Sigmoid colon (tissue), 4 donors: ENCODE results near the gene SPTBN1.

Source experiments
- EP300 ChIP-seq, 4 donors: sonication (generic); formaldehyde crosslinking; IDR thresholded peaks; one replicate each; pipeline ENCODE4 v1.6.1; 2017; ENCODE audit warnings: antibody characterized with exemption in 4 of 4
- POLR2A ChIP-seq, 2 donors: fragments of 450-650 bp; IDR thresholded peaks; one replicate each; pipeline ENCODE4 v1.6.1; 2016; ENCODE audit warnings: antibody characterized with exemption in 2 of 2, mild to moderate bottlenecking in 2 of 2, moderate library complexity in 2 of 2
- POLR2AphosphoS5 ChIP-seq, 4 donors: sonication (generic); formaldehyde crosslinking; IDR thresholded peaks; one replicate each; pipeline ENCODE4 v1.6.1; 2017; ENCODE audit warnings: antibody characterized with exemption in 4 of 4
- TF ChIP-seq, protein P1 (sequence below), 4 experiments: fragments of 450-650 bp in 3 of 4; fragments of 200-600 bp in 1 of 4; IDR thresholded peaks; one replicate each; pipeline ENCODE4 v1.5.1; 2016 to 2019; ENCODE audit warnings: antibody characterized with exemption in 4 of 4, mild to moderate bottlenecking in 3 of 4, moderate library complexity in 2 of 4

DNA sequence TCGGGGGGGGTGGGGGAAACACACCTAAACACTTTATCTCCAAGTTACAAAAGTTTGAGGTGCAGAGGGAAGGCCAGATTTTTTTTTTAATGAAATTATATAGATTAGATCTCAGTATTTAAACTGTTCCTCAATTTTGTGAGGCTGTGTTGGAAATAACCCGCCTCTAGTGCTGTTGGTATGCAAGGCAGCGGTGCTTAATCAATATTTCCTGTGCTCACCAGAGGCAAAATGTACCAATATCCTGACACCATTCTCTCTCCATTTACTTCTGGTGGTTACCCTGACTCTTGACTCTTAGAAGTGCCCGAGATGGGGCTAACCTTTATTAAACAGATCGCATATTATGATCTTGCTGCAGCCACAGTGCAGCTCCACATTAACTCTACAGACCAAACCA is 212.6 kb downstream of the SPTBN1 start:
- TF ChIP-seq POLR2AphosphoS5 (IDR thresholded peaks at IDR 0.05) (no peak), POLR2A (IDR thresholded peaks at IDR 0.05) (no peak), EP300 (IDR thresholded peaks at IDR 0.05) (no peak)
- TF ChIP-seq, protein P1, sequence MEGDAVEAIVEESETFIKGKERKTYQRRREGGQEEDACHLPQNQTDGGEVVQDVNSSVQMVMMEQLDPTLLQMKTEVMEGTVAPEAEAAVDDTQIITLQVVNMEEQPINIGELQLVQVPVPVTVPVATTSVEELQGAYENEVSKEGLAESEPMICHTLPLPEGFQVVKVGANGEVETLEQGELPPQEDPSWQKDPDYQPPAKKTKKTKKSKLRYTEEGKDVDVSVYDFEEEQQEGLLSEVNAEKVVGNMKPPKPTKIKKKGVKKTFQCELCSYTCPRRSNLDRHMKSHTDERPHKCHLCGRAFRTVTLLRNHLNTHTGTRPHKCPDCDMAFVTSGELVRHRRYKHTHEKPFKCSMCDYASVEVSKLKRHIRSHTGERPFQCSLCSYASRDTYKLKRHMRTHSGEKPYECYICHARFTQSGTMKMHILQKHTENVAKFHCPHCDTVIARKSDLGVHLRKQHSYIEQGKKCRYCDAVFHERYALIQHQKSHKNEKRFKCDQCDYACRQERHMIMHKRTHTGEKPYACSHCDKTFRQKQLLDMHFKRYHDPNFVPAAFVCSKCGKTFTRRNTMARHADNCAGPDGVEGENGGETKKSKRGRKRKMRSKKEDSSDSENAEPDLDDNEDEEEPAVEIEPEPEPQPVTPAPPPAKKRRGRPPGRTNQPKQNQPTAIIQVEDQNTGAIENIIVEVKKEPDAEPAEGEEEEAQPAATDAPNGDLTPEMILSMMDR (IDR thresholded peaks at IDR 0.05): no peak
